Inflammatory macrophage (primary cell): ENCODE results near the gene STIP1.
"Not testable (repeated sequence)": the region's sequence is repeated elsewhere in the genome, so short reads cannot be mapped to it uniquely, and the experiment has no call there.

Source experiments
- DNase-seq, 2 donors: peaks; one replicate each; pipeline ENCODE4 v3.0.0-alpha.2; 2020 to 2022

The STIP1 gene

GRCh38 chr11:64239662-64240434 lies 53.9 kb downstream of the STIP1 start:
- DNase-seq, result peak; percentile 96 to 98

DNA sequence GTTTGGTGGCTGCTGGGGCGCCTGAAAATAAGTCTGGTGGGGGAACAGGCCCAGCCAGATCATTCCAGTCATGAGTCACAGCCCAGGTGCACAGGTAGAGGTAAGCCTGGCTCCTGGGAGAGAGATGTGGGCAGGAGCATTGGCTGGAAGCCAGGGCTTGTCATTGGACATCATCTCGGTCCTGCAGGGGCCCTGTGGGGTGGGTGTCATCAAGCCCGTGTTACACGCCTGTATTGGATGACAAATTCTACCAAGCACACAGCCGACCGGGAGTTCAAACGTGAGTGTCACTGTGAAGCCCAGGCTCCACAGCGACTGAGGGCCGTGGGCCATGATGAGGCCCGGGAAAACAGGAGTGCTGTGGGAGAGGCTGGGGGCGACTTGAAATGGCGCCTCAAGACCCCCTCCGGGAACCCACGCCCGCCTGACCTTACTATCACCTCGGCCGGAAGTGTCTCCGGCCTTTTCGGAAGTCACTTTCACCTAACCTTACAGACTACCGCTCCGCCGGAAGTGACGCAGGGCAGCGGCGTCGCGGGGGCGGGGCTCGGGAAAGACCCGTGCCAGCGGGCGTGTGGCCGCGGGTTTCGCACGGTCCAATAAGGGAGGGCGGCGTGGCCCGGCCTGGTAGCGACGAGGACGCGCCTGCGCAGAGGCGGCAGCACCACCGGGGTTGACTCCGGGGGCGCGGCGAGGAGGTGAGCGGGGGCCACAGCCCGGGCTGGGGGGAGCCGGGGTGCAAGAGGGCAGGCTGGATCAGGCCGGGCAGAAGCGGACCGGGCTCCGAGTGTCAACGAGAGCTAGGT lies 54.7 kb downstream of the STIP1 start, which contains the start of gene FKBP2:
FKBP2 (plus strand) TSS at position 661 of the 806 bp plus-strand sequence. CDS start 1,293 bp downstream, outside the sequence.
- peak; percentile 99 for DNase-seq

- DNase-seq, result peak; percentile 100
Measured at GRCh38 chr11:64241241-64241490, 55.2 kb downstream of the STIP1 start.

GRCh38 chr11:64241491-64242374 lies 55.8 kb downstream of the STIP1 start:
- DNase-seq, result peak in 1 of 2 donors; percentile 67

DNA sequence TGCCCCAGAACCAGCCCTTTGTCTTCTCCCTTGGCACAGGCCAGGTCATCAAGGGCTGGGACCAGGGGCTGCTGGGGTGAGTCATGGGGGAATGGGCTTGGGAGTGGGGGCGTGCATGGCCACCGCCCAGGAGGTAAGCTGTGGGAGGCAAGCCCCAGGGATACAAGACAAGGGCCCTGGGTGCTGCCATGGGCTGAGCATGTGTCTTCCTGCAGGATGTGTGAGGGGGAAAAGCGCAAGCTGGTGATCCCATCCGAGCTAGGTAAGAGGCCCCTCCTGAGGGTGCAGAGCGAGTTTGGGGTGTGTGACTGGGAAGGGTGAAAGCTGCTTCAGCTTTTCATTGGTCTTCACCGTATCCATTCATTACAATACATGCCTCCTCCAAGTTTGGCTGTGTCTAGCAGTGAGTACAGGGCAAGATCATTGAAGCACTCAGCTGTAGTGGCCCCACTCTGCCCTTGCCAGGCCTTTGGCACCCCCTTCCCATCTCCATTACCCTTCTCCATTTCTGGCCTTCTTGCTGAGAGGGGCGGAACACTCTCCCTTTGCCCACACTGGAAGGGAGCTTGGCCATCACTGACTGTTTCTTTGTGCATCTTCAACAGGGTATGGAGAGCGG lies 57.4 kb downstream of the STIP1 start:
- no peak for DNase-seq

DNA sequence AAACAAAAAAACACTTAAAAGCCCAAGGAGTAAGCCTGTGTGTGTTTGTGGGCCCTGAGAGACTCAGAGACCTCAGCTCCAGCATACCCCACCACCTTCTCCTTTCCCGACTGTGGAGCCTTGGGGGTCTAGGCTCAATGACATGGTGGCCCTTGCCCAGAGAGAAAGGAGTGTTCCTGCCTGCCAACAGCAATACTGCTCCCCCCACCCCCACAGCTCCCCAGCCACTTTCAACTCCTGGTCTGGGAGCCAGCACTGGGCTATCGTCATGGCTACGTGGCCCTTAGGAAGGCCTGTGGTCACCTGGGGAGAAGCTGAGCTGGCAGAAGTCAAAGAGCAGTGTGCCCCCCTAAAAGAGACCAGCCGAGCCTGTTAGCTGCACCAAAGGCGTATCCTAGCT lies 58.1 kb downstream of the STIP1 start:
- DNase-seq, result no peak

GRCh38 chr11:64244966-64245365 lies 59.0 kb downstream of the STIP1 start:
- DNase-seq, result no peak

DNA sequence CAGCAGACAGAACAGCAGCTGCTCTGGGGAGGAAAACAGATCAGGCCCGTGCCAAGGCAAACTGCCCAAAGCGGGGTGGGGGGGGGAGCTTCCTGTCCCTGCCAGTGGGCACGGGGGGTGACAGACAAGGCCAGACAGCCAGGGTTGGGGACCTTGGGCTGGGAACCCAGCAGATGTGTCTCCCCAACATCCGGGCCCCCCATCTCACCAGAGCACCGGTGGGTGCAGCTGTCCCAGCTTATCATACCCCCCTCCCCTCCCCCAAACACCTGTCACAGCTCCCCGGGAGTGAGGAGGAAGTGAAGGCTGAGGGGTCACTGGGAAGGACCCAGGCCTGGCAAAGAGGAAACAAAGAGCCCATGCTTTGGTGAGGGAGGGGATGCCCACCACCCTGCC lies 59.4 kb downstream of the STIP1 start:
- DNase-seq, result no peak

- peak; percentile 51 to 81 for DNase-seq
Measured at GRCh38 chr11:64245797-64246620, 60.0 kb downstream of the STIP1 start.

GRCh38 chr11:64246621-64246870 lies 60.6 kb downstream of the STIP1 start:
- not testable (repeated sequence) for DNase-seq

DNA sequence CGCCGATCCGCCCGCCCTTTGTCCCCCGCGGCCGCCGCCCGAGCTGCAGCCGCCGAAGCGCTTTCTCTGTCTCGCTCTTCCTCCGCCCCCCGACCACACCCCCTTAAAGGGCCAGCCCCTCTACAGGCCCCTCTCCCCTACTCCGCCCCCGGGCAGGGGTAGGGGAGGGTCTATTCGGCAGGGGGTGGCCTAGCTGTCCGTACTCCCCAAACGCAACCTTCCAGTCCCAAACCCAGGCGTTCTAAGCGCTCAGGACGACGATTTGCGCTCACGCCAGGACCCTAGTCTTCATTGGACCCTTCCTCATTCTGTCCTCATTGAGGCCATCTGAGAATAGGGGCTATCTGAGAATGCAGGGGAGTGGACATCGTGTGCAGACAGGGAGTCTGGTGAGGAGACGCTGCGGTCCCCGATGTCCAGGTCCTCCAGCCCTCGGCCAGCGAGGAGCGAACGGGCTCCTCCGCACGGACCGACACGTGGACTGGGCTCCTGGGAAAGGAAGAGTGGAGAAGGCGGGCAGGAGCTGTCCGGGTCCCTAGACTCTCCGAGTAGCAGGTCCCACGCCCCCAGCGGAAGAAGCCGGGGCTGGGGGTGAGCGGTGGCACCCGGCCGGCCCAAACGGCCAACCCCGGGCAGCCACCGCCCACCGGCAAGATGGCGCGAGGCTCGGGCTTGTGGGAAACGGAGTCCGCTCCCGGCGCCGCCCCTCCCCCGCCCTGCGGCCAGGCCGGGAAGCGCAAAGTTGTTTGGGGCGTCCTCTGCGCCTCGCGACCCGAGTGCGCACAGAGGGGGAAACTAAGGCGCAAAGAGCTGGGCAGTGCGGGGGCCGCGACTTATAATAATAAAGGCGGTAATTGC lies 61.1 kb downstream of the STIP1 start, which contains the start of gene PPP1R14B:
PPP1R14B (minus strand) TSS at position 73 of the 858 bp plus-strand sequence. CDS start 270 bp downstream, outside the sequence.
- DNase-seq, result peak; percentile 81 to 90

DNA sequence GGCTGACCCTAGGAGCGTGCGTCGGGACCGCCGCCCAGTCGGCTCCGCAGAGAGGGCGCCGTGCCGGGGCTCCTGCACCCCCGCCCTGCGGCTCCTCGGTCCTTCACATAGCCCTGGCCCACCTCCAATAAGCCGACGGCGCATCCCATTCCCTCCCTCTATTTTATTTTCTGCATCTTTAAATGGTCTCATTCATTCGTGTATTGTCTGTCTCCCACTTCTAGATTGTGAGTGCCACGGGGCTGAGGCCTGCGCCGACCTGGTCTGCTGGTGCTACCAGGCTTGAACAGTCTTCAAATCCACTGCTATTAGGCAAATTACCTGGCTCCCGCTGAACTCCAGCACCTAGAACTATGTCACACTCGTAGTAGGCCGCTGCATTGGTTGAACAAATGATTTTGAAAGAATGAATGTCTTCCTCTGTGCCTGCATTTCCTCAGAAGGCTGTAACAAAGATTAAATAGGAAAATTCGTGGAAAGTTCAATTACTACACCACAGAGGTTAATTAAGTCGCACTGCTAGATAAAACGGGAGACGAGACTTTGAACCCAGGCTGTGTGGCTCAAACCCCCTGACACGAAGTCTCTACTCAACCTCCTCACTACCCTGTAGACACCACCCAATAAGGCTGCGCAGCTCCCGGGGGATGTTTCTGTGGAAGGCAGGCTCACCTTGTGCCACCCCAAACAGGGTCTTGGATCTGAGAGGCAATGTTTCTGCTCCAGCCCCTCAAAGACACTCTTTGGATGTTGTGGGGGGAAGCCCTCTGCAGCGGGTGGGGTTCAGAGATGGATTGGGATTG lies 62.0 kb downstream of the STIP1 start:
- no peak for DNase-seq

- no peak for DNase-seq
Measured at GRCh38 chr11:64248578-64248977, 62.6 kb downstream of the STIP1 start.

- DNase-seq, result no peak
Measured at GRCh38 chr11:64249038-64249437, 63.1 kb downstream of the STIP1 start.

- DNase-seq, result no peak
Measured at GRCh38 chr11:64249563-64250414, 63.8 kb downstream of the STIP1 start.

DNA sequence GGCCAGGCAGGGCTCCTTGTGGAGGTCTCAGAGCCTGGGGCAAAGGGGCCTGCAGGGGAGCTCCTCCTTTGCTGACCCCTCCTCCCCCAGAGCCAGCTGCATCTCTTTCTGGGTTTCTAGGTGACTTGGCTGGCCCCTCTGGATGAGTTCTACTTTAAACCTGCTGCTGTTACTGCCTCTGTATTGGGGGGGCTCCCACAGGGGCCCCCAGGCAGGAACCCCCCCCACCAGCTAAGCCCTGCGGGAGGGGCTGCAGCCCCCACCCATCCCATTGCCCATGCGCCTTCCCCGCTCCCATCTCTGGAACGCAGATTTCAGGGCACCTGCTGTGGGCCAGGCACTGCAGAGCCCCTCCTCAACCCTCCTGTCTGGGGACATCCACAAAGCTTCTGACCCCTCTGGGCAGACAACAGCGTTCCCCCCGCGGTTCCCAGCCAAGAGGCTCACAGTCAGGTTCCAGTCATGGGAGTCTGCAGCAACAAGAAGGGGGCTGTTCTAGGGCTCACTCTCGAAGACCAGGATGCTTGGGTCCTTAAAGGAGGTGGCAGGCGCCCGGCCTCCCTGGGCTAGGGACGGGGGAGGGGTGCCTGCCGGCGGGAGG lies 64.5 kb downstream of the STIP1 start:
- DNase-seq, result no peak

DNA sequence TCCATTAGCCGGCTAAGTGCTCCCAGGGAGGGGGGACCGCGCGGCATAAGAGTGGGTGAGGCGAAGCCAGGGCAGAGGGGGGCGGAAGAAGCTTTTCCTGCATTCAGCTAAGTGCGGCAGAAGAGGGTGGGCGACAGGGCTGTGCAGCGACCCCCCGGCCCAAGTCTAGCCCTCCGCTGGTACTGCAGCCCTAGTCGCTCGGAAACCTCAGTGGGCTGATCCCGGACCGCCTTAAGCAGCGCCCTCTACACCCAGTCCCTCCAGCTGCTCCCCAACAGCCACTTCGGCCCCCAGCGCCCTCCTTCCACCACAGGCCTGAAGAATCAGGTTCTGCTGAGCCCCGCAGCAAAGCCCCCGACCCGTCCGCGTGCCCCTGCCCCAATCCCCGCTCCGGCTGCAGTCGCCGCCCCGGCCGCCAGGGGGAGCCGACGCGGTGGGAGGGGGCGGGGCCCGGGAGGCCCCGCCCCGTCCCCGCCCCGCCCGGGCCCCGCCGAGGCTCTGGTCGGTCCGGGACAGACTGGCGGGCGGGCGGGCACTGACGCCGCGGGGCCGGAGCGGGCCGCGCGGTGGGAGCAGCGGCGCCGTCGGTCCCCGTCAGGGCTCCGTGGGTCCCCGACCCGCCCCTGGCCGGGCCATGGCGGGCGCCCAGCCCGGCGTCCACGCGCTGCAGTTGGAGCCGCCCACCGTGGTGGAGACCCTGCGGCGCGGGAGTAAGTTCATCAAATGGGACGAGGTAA lies 65.2 kb downstream of the STIP1 start, which contains the start of gene PLCB3:
PLCB3 (plus strand) TSS at position 515 of the 737 bp plus-strand sequence; CDS start at position 635, 120 bp downstream.
- peak; percentile 54 to 73 for DNase-seq

DNA sequence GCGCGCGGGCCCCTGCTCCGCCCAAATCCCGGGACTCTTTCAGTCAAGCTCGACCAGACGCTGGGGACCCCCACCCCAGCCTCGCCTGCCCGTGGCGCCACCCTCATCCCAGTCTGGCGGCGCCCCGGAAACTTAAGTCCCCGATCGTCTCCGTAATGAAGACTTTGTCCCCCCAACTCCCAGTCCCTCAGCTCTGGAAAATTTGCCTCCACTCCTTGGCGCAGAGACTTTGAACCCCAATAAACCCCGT lies 65.7 kb downstream of the STIP1 start:
- DNase-seq, result no peak
